ENCODE results near the gene TRAPPC2. TPM values are rescaled to one million over a fixed set of nuclear protein-coding genes. Genes with fewer than 3 reads are reported as not detected.
"Not testable (repeated sequence)": the region's sequence is repeated elsewhere in the genome, so short reads cannot be mapped to it uniquely, and the experiment has no call there.

Gene TRAPPC2
- total and polyA plus RNA-seq, 3 donors from 2014 or later, result 7.1 to 9.7 (median 8.7) TPM

DNA sequence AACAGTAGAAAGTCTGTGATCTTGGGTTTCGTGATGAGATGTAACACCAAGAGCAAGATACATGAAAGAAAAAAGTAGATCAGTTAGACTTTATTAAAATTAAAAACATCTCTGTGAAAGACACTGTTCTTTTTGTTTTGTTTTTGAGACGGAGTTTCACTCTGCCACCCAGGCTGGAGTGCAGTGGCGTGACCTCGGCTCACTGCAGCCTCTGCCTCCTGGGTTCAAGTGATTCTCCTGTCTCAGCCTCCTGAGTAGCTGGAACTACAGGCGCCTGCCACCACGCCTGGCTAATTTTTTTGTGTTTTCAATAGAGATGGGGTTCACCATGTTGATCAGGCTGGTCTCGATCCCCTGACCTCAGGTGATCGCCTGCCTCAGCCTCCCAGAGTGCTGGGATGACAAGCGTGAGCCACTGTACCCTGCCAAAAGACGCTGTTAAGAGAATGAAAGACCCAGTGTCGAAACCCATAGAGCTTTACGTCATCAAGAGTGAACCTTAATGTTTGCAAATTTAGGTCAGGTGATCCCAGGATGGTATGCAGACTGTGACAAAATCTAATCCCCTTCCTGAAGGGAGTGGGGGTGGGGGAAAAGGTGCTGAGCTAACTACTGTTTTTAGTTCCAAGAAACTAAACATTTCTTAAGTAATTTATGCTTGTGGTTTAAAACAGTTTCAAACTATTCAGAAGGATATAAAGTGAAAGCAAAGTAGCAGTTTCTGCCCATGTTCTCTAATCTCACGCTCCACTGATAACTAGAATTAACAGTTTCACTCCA is 8.2 kb upstream of the TRAPPC2 start:
- DNase-seq, result no peak
- Histone ChIP-seq H3K9me3 (no peaks in the 10 kb centered on the region), H3K36me3 (ENCODE audit: low read depth, missing control alignments) (no peaks in the 10 kb centered on the region), H3K4me1 (no peaks in the 10 kb centered on the region), H3K4me3 (no peak overlapping the region), H3K27me3 (no peaks in the 10 kb centered on the region), H3K27ac (no peak overlapping the region)
- intact Hi-C loops (cut with DNase I; ENCODE audit: low total_unique reads), result no loop called here
- 73% methylated on average over 12 to 13 of the region's 13 CpGs for WGBS, 2 donors
- TF ChIP-seq CTCF (IDR thresholded peaks at IDR 0.05) (no peak), POLR2A (IDR thresholded peaks at IDR 0.05) (no peak)

GRCh38 chrX:13741695-13742094 is 7.3 kb upstream of the TRAPPC2 start:
- no peaks in the 10 kb centered on the region for H3K36me3 ChIP-seq (ENCODE audit: low read depth, missing control alignments)
- TF ChIP-seq POLR2A (IDR thresholded peaks at IDR 0.05) (no peak), CTCF (IDR thresholded peaks at IDR 0.05) (no peak)
- no peaks in the 10 kb centered on the region for H3K9me3 ChIP-seq
- no peak for DNase-seq
- intact Hi-C loops (cut with DNase I; ENCODE audit: low total_unique reads), result no loop called here
- H3K4me1 ChIP-seq, result no peaks in the 10 kb centered on the region
- H3K27me3 ChIP-seq, result no peaks in the 10 kb centered on the region
- no peak overlapping the region for H3K4me3 ChIP-seq
- WGBS, 2 donors, result 84 to 92% methylated on average over 6 of the region's 6 CpGs
- H3K27ac ChIP-seq, result no peak overlapping the region

GRCh38 chrX:13733506-13733905 is 914 bp downstream of the TRAPPC2 start:
- intact Hi-C loops (cut with DNase I; ENCODE audit: low total_unique reads), result no loop called here
- peaks cover 6% of the 10 kb centered on the region for H3K4me1 ChIP-seq
- DNase-seq, result no peak
- H3K4me3 ChIP-seq, result peak overlapping the region; percentile 66 to 75
- no peaks in the 10 kb centered on the region for H3K9me3 ChIP-seq
- H3K36me3 ChIP-seq (ENCODE audit: low read depth, missing control alignments), result no peaks in the 10 kb centered on the region
- H3K27me3 ChIP-seq, result no peaks in the 10 kb centered on the region
- 6 to 7% methylated on average over 4 of the region's 4 CpGs for WGBS, 2 donors
- no peak for TF ChIP-seq CTCF (IDR thresholded peaks at IDR 0.05)
- no peak for TF ChIP-seq POLR2A (IDR thresholded peaks at IDR 0.05)
- H3K27ac ChIP-seq, result peak overlapping the region; percentile 84 to 86

DNA sequence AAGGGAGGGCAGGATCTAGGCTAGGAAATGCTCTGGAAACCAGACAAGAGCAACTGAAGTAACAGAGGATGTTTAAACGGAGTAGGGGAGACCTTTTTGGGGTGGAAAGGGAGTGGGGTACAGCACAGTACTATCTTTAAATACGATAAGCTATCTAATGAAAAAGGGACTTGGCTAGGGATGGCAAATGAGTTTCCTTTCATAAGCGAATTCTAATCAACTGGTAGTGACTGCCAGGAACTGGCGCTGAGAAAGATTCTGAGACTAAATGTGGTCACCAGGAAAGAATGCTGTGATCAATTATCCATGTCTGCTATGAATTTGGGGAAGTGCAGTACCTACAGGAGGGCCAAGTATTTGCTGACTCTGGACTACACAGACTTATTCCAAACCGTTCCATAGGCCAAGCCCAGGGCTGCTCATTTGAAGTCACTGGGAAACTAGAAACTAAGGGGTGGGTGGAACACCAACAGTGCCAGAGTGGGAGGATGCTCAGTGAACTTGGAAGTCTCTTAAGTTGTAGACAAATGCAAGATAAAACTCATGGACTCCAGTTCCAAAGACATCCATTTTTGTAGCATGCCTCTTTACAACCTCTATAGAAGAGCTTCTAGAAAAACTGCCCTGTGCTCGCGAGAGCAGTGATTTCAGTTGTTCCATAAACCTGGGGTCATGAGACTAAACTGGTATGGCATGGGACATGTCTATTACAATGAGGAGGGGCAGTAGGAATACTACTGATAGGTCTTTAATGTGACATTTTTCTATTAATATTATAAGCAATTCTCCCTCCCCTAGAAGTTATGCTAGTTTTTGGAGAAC is 2.0 kb downstream of the TRAPPC2 start:
- no peaks in the 10 kb centered on the region for H3K36me3 ChIP-seq (ENCODE audit: low read depth, missing control alignments)
- no peak overlapping the region for H3K27ac ChIP-seq
- WGBS, 2 donors, result 56 to 65% methylated on average over 6 to 7 of the region's 7 CpGs
- H3K4me1 ChIP-seq, result peaks cover 6% of the 10 kb centered on the region
- H3K4me3 ChIP-seq, result no peak overlapping the region
- intact Hi-C loops (cut with DNase I; ENCODE audit: low total_unique reads), result no loop called here
- TF ChIP-seq POLR2A (IDR thresholded peaks at IDR 0.05), result no peak
- TF ChIP-seq CTCF (IDR thresholded peaks at IDR 0.05), result no peak
- no peak for DNase-seq
- no peaks in the 10 kb centered on the region for H3K9me3 ChIP-seq
- H3K27me3 ChIP-seq, result no peaks in the 10 kb centered on the region

DNA sequence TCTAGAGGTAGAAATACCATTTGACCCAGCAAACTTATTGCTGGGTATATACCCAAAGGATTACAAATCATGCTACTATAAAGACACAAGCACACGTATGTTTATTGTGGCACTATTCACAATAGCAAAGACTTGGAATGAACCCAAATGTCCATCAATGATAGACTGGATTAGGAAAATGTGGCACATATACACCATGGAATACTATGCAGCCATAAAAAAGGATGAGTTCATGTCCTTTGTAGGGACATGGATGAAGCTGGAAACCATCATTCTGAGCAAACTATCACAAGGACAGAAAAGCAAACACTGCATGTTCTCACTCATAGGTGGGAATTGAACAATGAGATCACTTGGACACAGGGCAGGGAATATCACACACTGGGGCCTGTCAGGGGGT is 3.9 kb downstream of the TRAPPC2 start:
- DNase-seq; H3K4me3 ChIP-seq; H3K36me3 ChIP-seq (ENCODE audit: low read depth, missing control alignments); H3K9me3 ChIP-seq; H3K27ac ChIP-seq; H3K27me3 ChIP-seq; H3K4me1 ChIP-seq; intact Hi-C loops (cut with DNase I; ENCODE audit: low total_unique reads): not testable (repeated sequence)
- 78 to 100% methylated on average over 1 of the region's 1 CpG for WGBS, 2 donors

- WGBS, 2 donors, result 86 to 100% methylated on average over 2 of the region's 2 CpGs
- H3K4me1 ChIP-seq; H3K36me3 ChIP-seq (ENCODE audit: low read depth, missing control alignments); H3K27me3 ChIP-seq; H3K27ac ChIP-seq; intact Hi-C loops (cut with DNase I; ENCODE audit: low total_unique reads); H3K9me3 ChIP-seq; H3K4me3 ChIP-seq; DNase-seq: not testable (repeated sequence)
Measured at GRCh38 chrX:13726583-13726982, 7.8 kb downstream of the TRAPPC2 start.

DNA sequence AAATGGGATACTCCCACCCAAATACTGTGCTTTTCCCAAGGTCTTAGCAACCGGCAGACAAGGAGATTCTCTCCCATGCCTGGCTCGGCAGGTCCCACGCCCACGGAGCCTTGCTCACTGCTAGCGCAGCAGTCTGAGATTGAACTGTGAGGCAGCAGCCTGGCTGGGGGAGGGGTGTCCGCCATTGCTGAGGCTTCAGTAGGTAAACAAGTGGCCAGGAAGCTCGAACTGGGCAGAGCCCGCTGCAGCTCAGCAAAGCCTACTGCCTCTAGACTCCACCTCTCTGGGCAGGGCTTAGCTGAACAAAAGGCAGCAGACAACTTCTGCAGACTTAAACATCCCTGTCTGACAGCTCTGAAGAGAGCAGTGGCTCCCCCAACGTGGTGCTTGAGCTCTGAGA is 9.5 kb downstream of the TRAPPC2 start:
- H3K27ac ChIP-seq; H3K27me3 ChIP-seq; H3K4me3 ChIP-seq; H3K9me3 ChIP-seq; H3K36me3 ChIP-seq (ENCODE audit: low read depth, missing control alignments); intact Hi-C loops (cut with DNase I; ENCODE audit: low total_unique reads); H3K4me1 ChIP-seq; DNase-seq: not testable (repeated sequence)
- WGBS, 2 donors, result 76% methylated on average over 5 of the region's 9 CpGs; no CpG with 5 or more reads in 1 of the 2 donors

Measured in testis (tissue), 3 donors.